GM12878 (cell line): Measurements from ENCODE around the gene SPATS2L. TPM values are rescaled to one million over a fixed set of nuclear protein-coding genes. Genes with fewer than 3 reads are reported as not detected.
"Not testable (repeated sequence)": the region's sequence is repeated elsewhere in the genome, so short reads cannot be mapped to it uniquely, and the experiment has no call there.

Experiments
- ATAC-seq: fragments of 200-7000 bp; cut with Tn5 transposase; 3 replicates; pipeline ENCODE4 v1.9.1; 2020; ENCODE audit warnings: mild to moderate bottlenecking, moderate library complexity
- BruUV-seq: library from RNA; stranded (reverse); fragments of 400-500 nt; replicated peaks from 2 replicates; lab custom pipeline; 2021; lab: Mats Ljungman, UMichigan
- CTCF ChIA-PET: fragments of 300-600 bp; sonication (Branson Sonifier 250); formaldehyde crosslinking; extraction: SDS; loops from one replicate; lab custom pipeline; 2021; ENCODE audit warnings: inconsistent platforms; lab: Yijun Ruan, JAX
- POLR2A ChIA-PET: fragments of 350-600 bp; formaldehyde crosslinking; extraction: SDS; loops from one replicate; lab custom pipeline; 2021; ENCODE audit warnings: inconsistent platforms; lab: Charles Lee
- RAD21 ChIA-PET: fragments of 300-600 bp; sonication (Branson Sonifier 250); formaldehyde crosslinking; loops from one replicate; lab custom pipeline; 2023; ENCODE audit warnings: antibody characterized with exemption; ENCODE audit not compliant: unreplicated experiment; lab: Charles Lee
- SMC1A ChIA-PET: fragments of 300-600 bp; sonication (Branson Sonifier 250); formaldehyde crosslinking; loops from one replicate; lab custom pipeline; 2023; ENCODE audit not compliant: unreplicated experiment, uncharacterized antibody; lab: Charles Lee
- DNase-seq: peaks from one replicate; pipeline ENCODE4 v3.0.0-alpha.2; 2011; ENCODE audit warnings: low read depth, low spot score
- FAIRE-seq: peaks from 3 replicates; lab custom pipeline; 2011; peaks lifted over from hg19 to GRCh38; lab: Jason Lieb, UNC
- H2AFZ ChIP-seq: 2 replicates; pipeline ENCODE4 v1.6.0; 2011; ENCODE audit warnings: low read depth, low read length, control low read depth; ENCODE audit not compliant: control insufficient read depth
- H3K27ac ChIP-seq: 2 replicates; pipeline ENCODE4 v1.5.1; 2011; ENCODE audit warnings: control low read depth; ENCODE audit not compliant: control insufficient read depth, insufficient read depth
- H3K27me3 ChIP-seq, 2 experiments: replicated peaks in 1 of 2; 2 replicates each; pipeline versions ENCODE4 v1.6.0 to v1.6.1; 2011; ENCODE audit warnings: low read length in 1 of 2; ENCODE audit not compliant: control insufficient read depth in 2 of 2, insufficient read depth in 2 of 2
- H3K36me3 ChIP-seq, 2 experiments: 2 replicates each; pipeline ENCODE4 v1.5.1; 2011; ENCODE audit warnings: low read length in 1 of 2; ENCODE audit not compliant: control insufficient read depth in 2 of 2, insufficient read depth in 2 of 2
- H3K4me1 ChIP-seq: 2 replicates; pipeline ENCODE4 v1.6.1; 2011; ENCODE audit warnings: mild to moderate bottlenecking, low read length, moderate library complexity, mixed read lengths; ENCODE audit not compliant: control insufficient read depth, insufficient read depth
- H3K4me2 ChIP-seq: 2 replicates; pipeline ENCODE4 v1.6.0; 2011; ENCODE audit warnings: control low read depth; ENCODE audit not compliant: control insufficient read depth, insufficient read depth
- H3K4me3 ChIP-seq: fragments of 200-600 bp; sonication (generic); 2 replicates; pipeline ENCODE4 v1.5.1; 2016
- H3K79me2 ChIP-seq: 2 replicates; pipeline ENCODE4 v1.6.0; 2011; ENCODE audit warnings: low read length; ENCODE audit not compliant: control insufficient read depth, insufficient read depth
- H3K9ac ChIP-seq: 2 replicates; pipeline ENCODE4 v1.8.0; 2011; ENCODE audit warnings: low read length, control low read depth, mixed read lengths; ENCODE audit not compliant: control insufficient read depth, insufficient read depth
- H3K9me3 ChIP-seq: replicated peaks from 3 replicates; pipeline ENCODE4 v1.5.1; 2011; ENCODE audit warnings: mild to moderate bottlenecking, low read length; ENCODE audit not compliant: control insufficient read depth, insufficient read depth
- H4K20me1 ChIP-seq: 2 replicates; pipeline ENCODE4 v1.6.0; 2011; ENCODE audit not compliant: control insufficient read depth, insufficient read depth
- RFX5 ChIP-seq: IDR thresholded peaks from 2 replicates; pipeline ENCODE4 v1.6.1; 2011; ENCODE audit warnings: low read depth, low read length, improper control_type of control experiment
- ZNF274 ChIP-seq: IDR thresholded peaks from one replicate; pipeline ENCODE4 v1.8.0; 2011; ENCODE audit not compliant: insufficient read length, insufficient read depth
- WGBS: methylation state at CpG from one replicate; pipeline ENCODE4 v1.1.6; 2016; ENCODE audit warnings: low lambda C conversion rate; ENCODE audit not compliant: insufficient replicate concordance, insufficient coverage; ENCODE audit errors: missing lambda C conversion rate; 5-methylcytosine and 5-hydroxymethylcytosine counted together
- in situ Hi-C: fragments of 300-500 bp; cut with MboI; formaldehyde crosslinking; loops from 9 replicates; pipeline ENCODE4 v1.14.3; 2018; ENCODE audit warnings: mixed read lengths
- intact Hi-C: fragments of 100-400 bp; cut with micrococcal nuclease; formaldehyde crosslinking; loops from one replicate; pipeline ENCODE4 v1.14.2; 2022; ENCODE audit not compliant: unreplicated experiment
- polyA plus RNA-seq, 11 experiments: library from polyadenylated mRNA; depleted of rRNA in 4 of 11; unstranded in 6 of 11; stranded (reverse) in 5 of 11; fragments of >200 nt; fragmentation: Nextera tagmentation in 4 of 11; fragmentation: Illumina TruSeq in 1 of 11; extraction: Ambion mirVana in 4 of 11; extraction: Trizol in 1 of 11; gene quantifications; 1 replicate in 1 of 11; 2 replicates in 10 of 11; pipeline versions ENCODE4 v1.2.1 to v1.2.3, GENCODE V29; 2011 to 2016; ENCODE audit warnings: inconsistent platforms in 2 of 11, missing spikeins in 2 of 11, low read depth in 1 of 11
- total RNA-seq, 4 experiments: library from RNA; depleted of rRNA in 3 of 4; stranded (reverse); fragments of >200 nt in 3 of 4; fragmentation: Illumina TruSeq in 1 of 4; extraction: Trizol in 1 of 4; gene quantifications; 2 replicates each; pipeline versions ENCODE4 v1.2.1 to v1.2.3, GENCODE V29; 2013 to 2021
- TF ChIP-seq, protein P1 (sequence below): IDR thresholded peaks from 2 replicates; pipeline ENCODE4 v1.6.1; 2012; ENCODE audit warnings: low read length, inconsistent platforms
- TF ChIP-seq, protein P2 (sequence below): IDR thresholded peaks from 2 replicates; pipeline ENCODE4 v1.6.1; 2012; ENCODE audit warnings: low read depth, low read length, improper control_type of control experiment

SPATS2L gene
- total and polyA plus RNA-seq, 10 of the 15 experiments (the other 5 are each of a cell fraction or from before 2014, with no cell fraction given), result 5.2 to 30.0 (median 20.1) TPM

DNA sequence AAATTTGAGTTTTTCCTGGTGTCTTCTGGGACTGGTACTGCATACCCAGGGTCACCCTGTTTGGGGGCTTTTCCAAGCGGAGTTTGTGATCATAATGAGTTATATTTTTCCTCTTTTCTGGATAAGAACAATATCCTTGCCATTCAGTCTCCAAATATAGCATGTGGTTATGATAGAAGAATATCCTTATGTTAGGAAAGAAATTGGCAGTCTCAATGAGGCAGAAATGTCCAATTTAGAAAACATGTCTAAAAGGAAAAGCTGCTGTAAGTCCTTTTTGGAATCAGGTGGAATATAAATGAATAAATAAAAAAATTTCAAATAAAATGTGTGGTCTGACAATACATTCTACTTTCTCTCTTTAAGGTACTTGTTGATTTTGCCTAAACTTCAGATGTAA is 36.2 kb downstream of the SPATS2L start (continued):
- TF ChIP-seq, protein P1, sequence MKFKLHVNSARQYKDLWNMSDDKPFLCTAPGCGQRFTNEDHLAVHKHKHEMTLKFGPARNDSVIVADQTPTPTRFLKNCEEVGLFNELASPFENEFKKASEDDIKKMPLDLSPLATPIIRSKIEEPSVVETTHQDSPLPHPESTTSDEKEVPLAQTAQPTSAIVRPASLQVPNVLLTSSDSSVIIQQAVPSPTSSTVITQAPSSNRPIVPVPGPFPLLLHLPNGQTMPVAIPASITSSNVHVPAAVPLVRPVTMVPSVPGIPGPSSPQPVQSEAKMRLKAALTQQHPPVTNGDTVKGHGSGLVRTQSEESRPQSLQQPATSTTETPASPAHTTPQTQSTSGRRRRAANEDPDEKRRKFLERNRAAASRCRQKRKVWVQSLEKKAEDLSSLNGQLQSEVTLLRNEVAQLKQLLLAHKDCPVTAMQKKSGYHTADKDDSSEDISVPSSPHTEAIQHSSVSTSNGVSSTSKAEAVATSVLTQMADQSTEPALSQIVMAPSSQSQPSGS, result no peak
- TF ChIP-seq ZNF274, result no peak
- TF ChIP-seq, protein P2, sequence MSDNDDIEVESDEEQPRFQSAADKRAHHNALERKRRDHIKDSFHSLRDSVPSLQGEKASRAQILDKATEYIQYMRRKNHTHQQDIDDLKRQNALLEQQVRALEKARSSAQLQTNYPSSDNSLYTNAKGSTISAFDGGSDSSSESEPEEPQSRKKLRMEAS, result no peak
- no peak for TF ChIP-seq RFX5

DNA sequence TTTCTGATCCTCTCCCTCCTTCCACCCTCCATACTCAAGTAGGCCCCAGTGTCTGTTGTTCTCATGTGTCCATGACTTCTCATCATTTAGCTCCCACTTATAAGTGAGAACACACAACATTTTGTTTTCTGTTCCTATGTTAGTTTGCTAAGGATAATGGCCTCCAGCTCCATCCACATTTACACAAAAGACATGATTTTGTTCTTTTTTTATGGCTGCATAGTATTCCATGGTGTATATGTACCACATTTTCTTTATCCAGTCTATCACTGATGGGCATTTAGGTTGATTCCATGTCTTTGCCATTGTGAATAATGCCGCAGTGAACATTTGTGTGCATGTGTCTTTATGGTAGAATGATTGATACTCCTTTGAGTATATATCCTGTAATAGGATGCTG is 37.7 kb downstream of the SPATS2L start:
- 36% methylated on average over 1 of the region's 1 CpG for WGBS
- POLR2A ChIA-PET, result not testable (repeated sequence)

More for the DNA sequence above, 37.7 kb downstream of the SPATS2L start:
- ATAC-seq, H3K4me3 ChIP-seq, FAIRE-seq, H3K4me2 ChIP-seq, H3K4me1 ChIP-seq, in situ Hi-C loops, H4K20me1 ChIP-seq, CTCF ChIA-PET, H3K9ac ChIP-seq, intact Hi-C loops, H3K27ac ChIP-seq, RAD21 ChIA-PET, H3K27me3 ChIP-seq, BruUV-seq, H2AFZ ChIP-seq, H3K9me3 ChIP-seq, DNase-seq, H3K36me3 ChIP-seq, H3K79me2 ChIP-seq: not testable (repeated sequence)
- SMC1A ChIA-PET, result interaction anchor here (1.0 kb wide), 1 partner anchor 10 kb away, joined by 3 read pairs; no protein-coding TSS in a partner anchor
